Peyer's patch (tissue), 4 donors: ENCODE results near the gene HSD17B11. TPM values are rescaled to one million over a fixed set of nuclear protein-coding genes. Genes with fewer than 3 reads are reported as not detected.
"Not testable (repeated sequence)": the region's sequence is repeated elsewhere in the genome, so short reads cannot be mapped to it uniquely, and the experiment has no call there.

Source experiments
- DNase-seq, 3 donors: peaks; one replicate each; pipeline ENCODE4 v3.0.0-alpha.2; 2017 to 2019
- H3K27ac ChIP-seq, 4 donors: fragments of 200-600 bp; sonication (generic); one replicate each; pipeline ENCODE4 v1.5.1; 2016 to 2019
- H3K27me3 ChIP-seq, 2 donors: fragments of 200-600 bp; sonication (generic); one replicate each; pipeline ENCODE4 v1.5.1; 2019
- H3K36me3 ChIP-seq, 3 donors: fragments of 200-600 bp; sonication (generic); one replicate each; pipeline ENCODE4 v1.5.1; 2016 to 2019
- H3K4me1 ChIP-seq, 4 donors: fragments of 200-600 bp; sonication (generic); one replicate each; pipeline ENCODE4 v1.5.1; 2016 to 2019
- H3K4me3 ChIP-seq, 4 donors: fragments of 200-600 bp; sonication (generic); 1 replicate in 3 of 4; 2 replicates in 1 of 4; pipeline ENCODE4 v1.5.1; 2016 to 2019; ENCODE audit warnings: mild to moderate bottlenecking in 1 of 4
- H3K9me3 ChIP-seq, 4 donors: fragments of 200-600 bp; sonication (generic); one replicate each; pipeline ENCODE4 v1.5.1; 2016 to 2019; ENCODE audit warnings: mild to moderate bottlenecking in 1 of 4
- CTCF ChIP-seq, 6 experiments: fragments of 450-650 bp in 4 of 6; fragments of 200-600 bp in 2 of 6; sonication (generic) in 1 of 6; IDR thresholded peaks; one replicate each; pipeline ENCODE4 v1.5.1; 2017 to 2019; ENCODE audit warnings: antibody characterized with exemption in 6 of 6, mild to moderate bottlenecking in 3 of 6, moderate library complexity in 1 of 6
- POLR2A ChIP-seq, 2 donors: fragments of 450-650 bp; IDR thresholded peaks; one replicate each; pipeline ENCODE4 v1.5.1; 2017; ENCODE audit warnings: antibody characterized with exemption in 2 of 2, mild to moderate bottlenecking in 2 of 2, moderate library complexity in 2 of 2
- total RNA-seq, 4 donors: library from RNA; depleted of rRNA; stranded (reverse); fragments of >200 nt; gene quantifications; one replicate each; pipeline ENCODE4 v1.1.0, GENCODE V29; 2016

Gene HSD17B11
- total RNA-seq, 4 donors from 2014 or later = 81.7 to 873 (median 330) TPM

DNA sequence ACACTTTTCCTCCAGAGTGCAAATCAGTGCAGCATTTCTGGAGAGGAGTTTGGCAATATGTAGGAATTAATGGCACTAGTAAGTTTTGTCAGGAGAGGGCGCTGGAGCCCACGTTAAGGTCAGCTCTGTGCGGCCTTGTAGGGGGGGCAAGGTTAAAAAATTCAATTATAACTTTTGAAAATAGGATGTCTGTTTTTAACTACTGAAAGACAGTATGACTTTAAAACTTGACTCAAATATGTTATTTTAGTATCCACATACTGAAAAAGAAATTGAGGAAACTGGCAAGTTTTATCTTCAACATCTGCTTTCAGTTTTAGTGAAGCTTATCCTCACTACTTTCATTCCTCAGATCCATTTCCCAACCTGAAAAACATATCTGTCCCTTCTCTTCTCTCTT, 37.4 kb downstream of the HSD17B11 start:
- no peaks in the 10 kb centered on the region for H3K9me3 ChIP-seq
- H3K36me3 ChIP-seq = peaks cover 0 to 52% (median 5%) of the 10 kb centered on the region in 3 donors
- peaks cover 0 to 3% (median 0%) of the 10 kb centered on the region in 4 donors for H3K4me1 ChIP-seq
- H3K27ac ChIP-seq = no peak overlapping the region
- DNase-seq = no peak
- no peak for TF ChIP-seq POLR2A (IDR thresholded peaks at IDR 0.05)
- TF ChIP-seq CTCF (IDR thresholded peaks at IDR 0.05) = peak in 5 of 6 experiments; percentile 17 to 49 (median 31)
- no peaks in the 10 kb centered on the region for H3K27me3 ChIP-seq
- H3K4me3 ChIP-seq = no peak overlapping the region

DNA sequence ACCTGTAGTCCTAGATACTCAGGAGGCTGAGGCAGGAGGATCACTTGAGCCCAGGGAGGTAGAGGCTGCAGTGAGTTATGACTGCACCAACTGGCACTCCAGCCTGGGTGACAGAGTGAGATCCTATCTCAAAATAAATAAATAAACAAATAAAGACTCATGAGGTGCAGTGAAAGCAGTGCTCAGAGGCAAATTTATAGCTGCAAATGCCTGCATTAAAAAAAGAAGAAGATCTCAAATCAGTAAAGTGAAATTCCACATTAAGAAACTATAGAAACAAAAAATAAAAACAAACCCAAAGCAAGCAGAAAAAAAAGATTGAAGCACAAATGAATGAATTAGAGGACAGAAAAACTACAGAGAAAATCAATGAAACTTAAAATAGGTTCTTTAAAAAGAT, 45.8 kb downstream of the HSD17B11 start:
- TF ChIP-seq CTCF (IDR thresholded peaks at IDR 0.05) (no peak), POLR2A (IDR thresholded peaks at IDR 0.05) (no peak)
- no peak overlapping the region for H3K4me3 ChIP-seq
- no peak overlapping the region for H3K27ac ChIP-seq
- H3K27me3 ChIP-seq = no peaks in the 10 kb centered on the region
- peaks cover 0 to 51% (median 0%) of the 10 kb centered on the region in 3 donors for H3K36me3 ChIP-seq
- no peak for DNase-seq
- peaks cover 0 to 5% (median 0%) of the 10 kb centered on the region in 4 donors for H3K9me3 ChIP-seq
- H3K4me1 ChIP-seq = no peaks in the 10 kb centered on the region

GRCh38 chr4:87342872-87343271, 48.1 kb downstream of the HSD17B11 start:
- TF ChIP-seq POLR2A (IDR thresholded peaks at IDR 0.05) (no peak), CTCF (IDR thresholded peaks at IDR 0.05) (no peak)
- Histone ChIP-seq H3K27me3 (no peaks in the 10 kb centered on the region), H3K36me3 (peaks cover 0 to 73% (median 0%) of the 10 kb centered on the region in 3 donors), H3K9me3 (peaks cover 0 to 5% (median 0%) of the 10 kb centered on the region in 4 donors), H3K4me3 (no peak overlapping the region), H3K27ac (no peak overlapping the region), H3K4me1 (no peaks in the 10 kb centered on the region)
- DNase-seq = no peak

DNA sequence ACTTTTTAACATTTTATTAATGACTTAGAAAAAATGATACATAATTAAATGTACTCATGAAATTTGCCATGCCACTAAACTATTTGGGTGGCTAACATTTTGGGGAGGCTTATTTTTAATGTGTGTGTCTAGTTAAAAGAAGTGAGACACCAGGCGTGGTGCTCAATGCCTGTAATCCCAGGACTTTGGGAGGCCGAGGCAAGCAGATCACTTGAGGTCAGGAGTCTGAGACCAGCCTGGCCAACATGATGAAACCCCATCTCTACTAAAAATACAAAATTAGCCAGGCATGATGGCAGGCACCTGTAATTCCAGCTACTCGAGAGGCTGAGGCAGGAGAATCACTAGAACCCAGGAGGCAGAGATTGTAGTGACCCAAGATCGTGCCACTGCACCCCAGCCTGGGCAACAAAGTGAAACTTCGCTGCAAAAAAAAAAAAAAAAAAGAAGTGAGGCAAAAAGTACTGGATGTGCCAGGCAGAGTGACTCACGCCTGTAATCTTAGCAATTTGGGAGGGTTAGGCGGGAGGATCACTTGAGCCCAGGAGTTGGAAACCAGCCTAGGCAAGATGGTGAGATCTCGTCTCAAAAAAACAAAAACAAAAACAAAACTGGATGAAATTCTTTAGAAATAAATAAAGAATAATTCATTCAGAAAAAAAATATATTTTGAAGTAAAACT, 48.9 kb downstream of the HSD17B11 start:
- not testable (repeated sequence) for H3K9me3 ChIP-seq, H3K27me3 ChIP-seq, H3K4me3 ChIP-seq, H3K27ac ChIP-seq, DNase-seq, H3K4me1 ChIP-seq
- peaks cover 0 to 81% (median 0%) of the 10 kb centered on the region in 3 donors for H3K36me3 ChIP-seq

DNA sequence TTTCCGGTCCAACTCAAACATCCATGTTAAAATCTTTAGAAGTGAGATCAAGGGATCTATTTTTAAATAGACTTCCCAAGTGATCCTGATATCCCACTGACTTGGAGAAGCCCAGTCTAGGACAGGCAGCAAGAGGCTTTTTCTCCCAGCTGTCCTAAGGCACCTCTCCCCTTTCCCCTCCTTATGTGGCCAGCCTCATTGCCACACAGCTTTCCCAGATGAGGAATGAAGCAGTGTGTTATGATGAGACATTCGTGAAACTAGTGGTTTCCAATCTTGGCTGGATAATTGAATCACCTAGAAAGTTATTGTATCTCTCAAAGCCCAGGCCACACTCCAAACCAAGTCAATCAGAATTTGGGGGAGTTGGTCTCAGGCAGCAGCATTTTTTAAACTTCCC, 51.5 kb downstream of the HSD17B11 start:
- Histone ChIP-seq H3K9me3 (no peaks in the 10 kb centered on the region), H3K36me3 (peaks cover 0 to 90% (median 5%) of the 10 kb centered on the region in 3 donors), H3K4me1 (no peaks in the 10 kb centered on the region), H3K27ac (no peak overlapping the region), H3K4me3 (no peak overlapping the region), H3K27me3 (no peaks in the 10 kb centered on the region)
- DNase-seq = no peak
- TF ChIP-seq CTCF (IDR thresholded peaks at IDR 0.05) (no peak), POLR2A (IDR thresholded peaks at IDR 0.05) (no peak)

GRCh38 chr4:87337361-87337760, 53.6 kb downstream of the HSD17B11 start:
- Histone ChIP-seq H3K36me3 (peaks cover 0 to 85% (median 5%) of the 10 kb centered on the region in 3 donors), H3K27me3 (no peaks in the 10 kb centered on the region), H3K4me1 (no peaks in the 10 kb centered on the region), H3K9me3 (no peaks in the 10 kb centered on the region), H3K27ac (no peak overlapping the region), H3K4me3 (no peak overlapping the region)
- TF ChIP-seq CTCF (IDR thresholded peaks at IDR 0.05) (no peak), POLR2A (IDR thresholded peaks at IDR 0.05) (no peak)
- DNase-seq = no peak
